ENCODE measurements around the gene SLC45A1. TPM values are rescaled to one million over a fixed set of nuclear protein-coding genes. Genes with fewer than 3 reads are reported as not detected.

SLC45A1 gene
- total and polyA plus RNA-seq, 12 donors, result 0.44 to 7.0 (median 2.5) TPM

GRCh38 chr1:8358241-8358896 lies 40.5 kb downstream of the SLC45A1 start:
- Histone ChIP-seq H3K9me3 (replicated peaks in 1 of 3) (no peaks in the 10 kb centered on the region), H3K36me3 (replicated peaks in 1 of 2) (peaks cover 0 to 95% of the 10 kb centered on the region in 2 donors), H3K4me3 (no peak overlapping the region), H3K4me1 (replicated peaks in 1 of 2) (peaks cover 14 to 37% of the 10 kb centered on the region in 2 donors), H3K27ac (peak overlapping the region in 3 of 5 donors; percentile 21 to 79 (median 62)), H3K27me3 (no peaks in the 10 kb centered on the region)
- TF ChIP-seq CTCF (IDR thresholded peaks at IDR 0.05) (no peak), POLR2A (IDR thresholded peaks at IDR 0.05) (no peak)
- peak in 2 of 7 donors; percentile 24 to 33 for DNase-seq
- intact Hi-C loops (cut with DNase I), result no loop called here
- WGBS, 4 donors, result 86 to 91% (median 90%) methylated on average over 38 to 46 of the region's 46 CpGs

- WGBS, 4 donors, result 86 to 92% (median 88%) methylated on average over 12 to 26 of the region's 26 CpGs
- H3K4me1 ChIP-seq (replicated peaks in 1 of 2), result peaks cover 20 to 37% of the 10 kb centered on the region in 2 donors
- DNase-seq, result peak in 2 of 7 donors; percentile 23 to 36
- intact Hi-C loops (cut with DNase I), result no loop called here
- peaks cover 0 to 94% of the 10 kb centered on the region in 2 donors for H3K36me3 ChIP-seq (replicated peaks in 1 of 2)
- no peak overlapping the region for H3K4me3 ChIP-seq
- no peaks in the 10 kb centered on the region for H3K9me3 ChIP-seq (replicated peaks in 1 of 3)
- TF ChIP-seq POLR2A (IDR thresholded peaks at IDR 0.05) (no peak), CTCF (IDR thresholded peaks at IDR 0.05) (no peak)
- no peaks in the 10 kb centered on the region for H3K27me3 ChIP-seq
- H3K27ac ChIP-seq, result peak overlapping the region in 3 of 5 donors; percentile 7 to 79 (median 49)
These were observed 41.1 kb downstream of the SLC45A1 start for GRCh38 chr1:8358897-8359616.

- WGBS, 4 donors, result 89 to 92% (median 91%) methylated on average over 26 to 44 of the region's 44 CpGs
- H3K27me3 ChIP-seq, result no peaks in the 10 kb centered on the region
- H3K4me1 ChIP-seq (replicated peaks in 1 of 2), result peaks cover 28 to 42% of the 10 kb centered on the region in 2 donors
- H3K4me3 ChIP-seq, result no peak overlapping the region
- peak in 2 of 7 donors; percentile 22 to 46 for DNase-seq
- H3K27ac ChIP-seq, result peak overlapping the region in 2 of 5 donors; percentile 49 to 79
- no peaks in the 10 kb centered on the region for H3K9me3 ChIP-seq (replicated peaks in 1 of 3)
- intact Hi-C loops (cut with DNase I), result no loop called here
- TF ChIP-seq CTCF (IDR thresholded peaks at IDR 0.05), result no peak
- no peak for TF ChIP-seq POLR2A (IDR thresholded peaks at IDR 0.05)
- H3K36me3 ChIP-seq (replicated peaks in 1 of 2), result peaks cover 0 to 94% of the 10 kb centered on the region in 2 donors
These were observed 41.9 kb downstream of the SLC45A1 start for GRCh38 chr1:8359617-8360481.
